Left renal cortex interstitium (tissue), 4 donors: ENCODE measurements around the gene PRAME. TPM values are rescaled to one million over a fixed set of nuclear protein-coding genes. Genes with fewer than 3 reads are reported as not detected.
"Not testable (repeated sequence)": the region's sequence is repeated elsewhere in the genome, so short reads cannot be mapped to it uniquely, and the experiment has no call there.

Experiments used
- DNase-seq, 4 donors: peaks; one replicate each; pipeline ENCODE4 v3.0.0-alpha.2; 2013; ENCODE audit warnings: low read depth in 4 of 4, low spot score in 2 of 4, missing footprints in 1 of 4
- polyA plus RNA-seq, 4 donors: library from polyadenylated mRNA; unstranded; fragments of 120-200 nt; gene quantifications; one replicate each; pipeline ENCODE4 v1.2.1, GENCODE V29; 2013; ENCODE audit not compliant: insufficient read length in 4 of 4

The PRAME gene
- polyA plus RNA-seq: 1 to 10 TPM; 1.1 to 1.8 (median 1.2) TPM

GRCh38 chr22:22558972-22559603 is at the start of gene PRAME:
TSS of gene PRAME (minus strand) at chr22:22559265. CDS start at chr22:22556832, 2,433 bp downstream.
- DNase-seq: peak in 1 of 4 donors; percentile 16

- not testable (repeated sequence) for DNase-seq
Observed at GRCh38 chr22:22608022-22608421, 49.0 kb upstream of the PRAME start.

GRCh38 chr22:22605074-22605404 is 46.0 kb upstream of the PRAME start:
- DNase-seq: no peak

GRCh38 chr22:22604326-22605073 is 45.4 kb upstream of the PRAME start:
- no peak for DNase-seq

GRCh38 chr22:22603470-22603947 is 44.4 kb upstream of the PRAME start:
- no peak for DNase-seq

GRCh38 chr22:22600531-22601261 is 41.6 kb upstream of the PRAME start:
- DNase-seq: no peak

- no peak for DNase-seq
Observed at GRCh38 chr22:22599248-22599647, 40.2 kb upstream of the PRAME start.

- no peak for DNase-seq
Observed at GRCh38 chr22:22598144-22598543, 39.1 kb upstream of the PRAME start.

GRCh38 chr22:22595001-22595835 is 36.2 kb upstream of the PRAME start:
- DNase-seq: no peak

- peak in 2 of 4 donors; percentile 24 to 26 for DNase-seq
Observed at GRCh38 chr22:22593964-22594656, 35.0 kb upstream of the PRAME start.

- DNase-seq: no peak
Observed at GRCh38 chr22:22593250-22593649, 34.2 kb upstream of the PRAME start.

- no peak for DNase-seq
Observed at GRCh38 chr22:22591348-22592299, 32.6 kb upstream of the PRAME start.

- no peak for DNase-seq
Observed at GRCh38 chr22:22590136-22590891, 31.2 kb upstream of the PRAME start.

GRCh38 chr22:22588485-22589164 is 29.6 kb upstream of the PRAME start:
- DNase-seq: no peak

- DNase-seq: no peak
Observed at GRCh38 chr22:22587577-22588188, 28.6 kb upstream of the PRAME start.

GRCh38 chr22:22584722-22585121 is 25.7 kb upstream of the PRAME start:
- DNase-seq: no peak

GRCh38 chr22:22583030-22583429 is 24.0 kb upstream of the PRAME start:
- no peak for DNase-seq
